Stimulated activated CD8-positive, alpha-beta memory T cell treated with anti-CD3 and anti-CD28 coated beads, Interleukin-7, amount 100 ng/mL, for 48 hours (primary cell): ENCODE measurements around the gene POLR2I.

ENCODE experiments used
- DNase-seq, 2 donors: peaks; one replicate each; pipeline ENCODE4 v3.0.0-alpha.2; 2020; ENCODE audit warnings: low read depth in 1 of 2; ENCODE audit errors: extremely low read depth in 1 of 2

POLR2I gene

GRCh38 chr19:36114721-36115452 lies at the start of gene POLR2I:
Gene POLR2I, minus strand, starts transcription at chr19:36114875. Its CDS starts 19 bp downstream, at chr19:36114856.
- peak; percentile 96 to 99 for DNase-seq

DNA sequence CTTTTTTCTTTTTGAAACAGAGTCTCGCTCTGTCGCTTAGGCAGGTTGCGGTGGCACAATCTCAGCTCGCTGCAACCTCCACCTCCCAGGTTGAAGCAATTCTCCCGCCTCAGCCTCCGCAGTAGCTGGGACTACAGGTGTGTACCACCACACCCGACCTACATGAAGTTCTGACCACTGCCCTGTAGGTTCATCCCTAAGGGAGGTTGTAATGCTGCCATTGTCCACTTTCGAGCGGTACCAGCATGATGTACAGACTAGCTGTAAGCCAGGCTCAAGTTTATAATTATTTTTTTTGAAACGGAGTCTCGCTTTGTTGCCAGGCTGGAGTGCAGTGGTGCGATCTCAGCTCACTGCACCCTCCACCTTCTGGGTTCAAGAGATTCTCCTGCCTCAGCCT lies 49.1 kb upstream of the POLR2I start:
- no peak for DNase-seq

DNA sequence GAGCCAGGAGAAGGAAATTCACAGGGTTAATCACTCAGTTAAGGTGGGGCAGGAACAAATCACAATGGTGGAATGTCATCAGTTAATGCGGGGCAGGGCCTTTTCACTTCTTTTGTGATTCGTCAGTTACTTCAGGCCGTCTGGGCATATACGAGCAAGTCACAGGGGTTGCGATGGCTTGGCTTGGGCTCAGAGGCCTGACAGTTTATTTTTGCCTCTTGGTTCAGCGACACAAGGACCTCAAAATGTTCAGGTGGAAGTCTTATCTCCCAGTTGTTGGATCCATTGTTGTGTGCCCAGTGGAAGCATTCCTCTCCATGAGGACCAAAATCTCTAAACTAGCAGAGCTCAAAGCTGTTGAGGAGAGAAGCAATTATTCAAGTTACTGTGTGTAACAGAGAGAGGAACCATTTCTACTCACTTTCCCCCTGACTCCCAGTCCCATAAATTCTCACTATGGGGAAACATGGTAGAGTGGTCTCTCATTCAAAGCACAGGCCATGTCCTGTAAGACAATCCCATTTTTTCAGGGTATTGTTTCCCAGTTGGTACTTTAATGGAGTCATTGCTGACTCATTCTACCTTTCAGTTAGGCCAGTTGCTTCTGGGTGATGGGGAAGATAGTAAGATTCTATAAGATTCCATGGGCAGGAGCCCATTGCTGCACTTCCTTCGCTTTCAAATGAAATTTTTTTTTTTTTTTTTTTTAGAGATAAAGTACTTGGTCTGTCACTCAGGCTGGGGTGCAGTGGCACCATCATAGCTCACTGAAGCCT lies 46.3 kb upstream of the POLR2I start:
- no peak for DNase-seq

GRCh38 chr19:36153126-36153525 lies 38.5 kb upstream of the POLR2I start:
- DNase-seq: no peak

DNA sequence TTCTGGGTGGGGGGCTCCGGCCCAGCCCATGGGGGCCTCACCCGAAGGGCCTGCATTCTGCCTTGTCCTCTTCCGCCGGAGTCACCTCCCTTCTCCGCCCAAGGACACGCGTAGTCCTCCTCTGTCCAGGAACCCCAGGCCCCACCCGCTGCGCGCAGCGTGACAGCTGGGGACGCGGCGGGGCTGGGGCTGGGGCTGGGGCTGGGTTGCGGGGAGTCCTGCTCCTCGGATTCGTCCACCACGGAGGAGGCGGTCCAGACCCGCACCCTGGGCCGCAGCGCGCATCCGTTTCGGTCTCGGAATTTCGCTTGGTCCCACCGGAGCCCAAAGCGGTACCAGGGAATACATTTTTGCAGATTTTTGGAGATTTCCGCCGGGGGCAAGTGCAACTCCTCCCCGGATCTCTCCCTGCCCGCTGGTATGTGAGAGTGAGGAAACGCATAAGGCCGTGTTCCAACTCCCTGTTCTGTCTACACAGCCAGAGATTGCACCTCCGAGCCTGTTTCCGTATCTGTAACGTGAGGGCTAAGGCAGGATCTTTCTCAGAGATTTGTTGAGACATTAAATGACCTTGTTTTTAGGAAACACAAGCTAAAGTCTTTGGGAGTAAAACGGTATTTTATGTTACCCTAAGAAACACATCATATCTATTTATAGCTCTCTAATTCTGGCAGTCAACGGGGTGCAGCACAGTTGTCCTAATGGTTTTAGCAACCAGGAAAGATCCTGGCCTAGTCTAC lies 37.8 kb upstream of the POLR2I start, which contains the start of gene COX7A1:
COX7A1 (minus strand) TSS at position 96 of the 740 bp plus-strand sequence; CDS start at position 56, 40 bp downstream.
- no peak for DNase-seq

- DNase-seq: no peak
Observed at GRCh38 chr19:36152019-36152351, 37.3 kb upstream of the POLR2I start.

DNA sequence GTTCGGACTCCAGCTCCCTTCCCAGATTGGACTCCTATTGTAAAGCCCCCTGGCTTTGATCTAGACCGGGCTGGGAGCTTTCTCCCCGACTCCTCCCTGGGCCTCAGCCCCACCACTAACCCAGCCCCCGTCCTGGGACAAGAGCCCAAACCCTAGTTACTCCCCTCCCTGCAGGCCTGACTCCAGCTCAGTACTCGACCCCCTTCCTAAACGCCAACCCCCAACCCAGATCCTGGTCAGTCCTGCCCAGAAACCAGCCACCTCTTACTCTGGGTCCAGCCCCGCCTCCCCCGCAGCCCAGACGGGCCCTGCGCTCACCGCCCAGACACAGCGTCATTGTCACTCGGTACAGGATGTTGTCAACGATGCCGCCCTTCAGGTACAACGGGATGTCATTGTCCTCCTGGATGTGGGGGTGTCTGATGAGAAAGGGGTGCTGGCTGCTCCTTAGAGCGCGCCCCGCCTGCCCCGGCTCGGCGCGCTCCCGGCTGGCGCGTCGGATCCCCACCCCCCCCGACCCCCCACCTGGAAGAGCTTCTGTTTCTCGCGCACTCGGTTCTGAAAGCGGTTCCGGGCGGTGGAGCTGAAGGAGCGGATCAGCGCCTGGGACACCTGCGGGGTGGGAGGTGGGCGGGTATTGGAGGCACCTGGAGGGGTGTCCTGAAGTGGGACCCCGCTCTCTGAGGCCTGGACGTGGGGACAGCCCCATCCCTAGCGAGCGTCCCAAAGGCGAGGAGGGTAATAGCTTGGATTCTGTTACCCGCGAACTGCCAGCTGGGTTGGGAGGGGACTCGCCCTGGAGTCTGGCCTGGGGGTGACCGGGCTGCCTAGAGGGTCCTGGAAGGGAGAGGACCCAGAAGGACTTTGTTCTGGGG lies 36.7 kb upstream of the POLR2I start:
- DNase-seq: no peak

DNA sequence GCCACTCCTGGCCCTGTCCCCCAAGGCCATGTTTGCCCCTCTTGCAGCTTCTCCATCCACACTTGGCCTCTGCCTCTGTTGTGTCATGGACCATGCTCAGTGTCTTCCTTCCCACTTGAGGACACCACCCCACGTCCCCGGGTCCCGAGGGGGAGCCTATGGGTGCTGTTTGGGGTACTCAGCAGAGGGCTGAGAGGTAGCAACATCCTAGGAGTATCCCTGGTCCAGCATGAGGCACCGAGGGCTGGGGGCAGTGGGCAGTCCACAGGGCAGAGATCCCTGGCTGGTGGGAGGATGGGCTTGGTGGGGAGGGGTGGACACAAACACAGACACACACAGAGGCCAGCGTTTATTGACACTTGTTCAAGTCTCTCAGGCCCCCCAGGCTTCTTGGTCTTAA lies 35.9 kb upstream of the POLR2I start:
- DNase-seq: no peak

DNA sequence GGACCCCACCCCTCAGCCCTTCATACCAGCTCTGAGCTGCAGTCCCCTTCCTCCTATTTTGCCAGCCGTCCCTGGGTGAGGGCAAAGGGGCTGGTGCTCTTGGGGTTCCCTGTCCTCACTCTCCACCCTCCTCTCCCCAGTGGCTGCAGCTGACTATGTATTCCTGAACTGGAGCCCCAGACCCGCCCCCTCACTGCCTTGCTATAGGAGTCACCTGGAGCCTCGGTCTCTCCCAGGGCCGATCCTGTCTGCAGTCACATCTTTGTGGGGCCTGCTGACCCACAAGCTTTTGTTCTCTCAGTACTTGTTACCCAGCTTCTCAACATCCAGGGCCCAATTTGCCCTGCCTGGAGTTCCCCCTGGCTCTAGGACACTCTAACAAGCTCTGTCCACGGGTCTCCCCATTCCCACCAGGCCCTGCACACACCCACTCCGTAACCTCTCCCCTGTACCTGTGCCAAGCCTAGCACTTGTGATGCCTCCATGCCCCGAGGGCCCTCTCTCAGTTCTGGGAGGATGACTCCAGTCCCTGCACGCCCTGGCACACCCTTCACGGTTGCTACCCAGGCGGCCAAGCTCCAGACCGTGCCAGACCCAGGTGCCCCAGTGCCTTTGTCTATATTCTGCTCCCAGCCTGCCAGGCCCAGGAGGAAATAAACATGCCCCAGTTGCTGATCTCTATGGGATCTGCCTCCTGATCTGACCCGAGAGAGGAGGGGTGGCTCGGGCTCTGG lies 35.2 kb upstream of the POLR2I start:
- no peak for DNase-seq

DNA sequence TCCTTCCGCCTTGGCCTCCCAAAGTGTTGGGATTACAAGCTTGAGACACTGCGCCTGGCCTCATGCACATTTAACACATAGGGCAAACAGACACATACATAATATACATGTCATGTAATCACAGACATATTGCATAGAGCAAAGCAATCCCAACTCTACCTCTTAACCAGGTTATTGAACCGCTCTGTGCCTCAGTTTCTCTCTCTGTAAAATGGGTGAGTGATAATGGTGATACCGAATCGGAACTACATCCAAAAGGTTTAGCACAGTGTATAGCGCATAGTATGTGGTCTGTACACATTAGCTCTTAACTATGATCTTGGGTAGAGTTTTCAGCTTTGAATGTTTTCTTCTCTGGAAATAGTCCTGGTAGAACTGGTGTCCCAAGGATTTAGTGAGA lies 29.9 kb upstream of the POLR2I start:
- no peak for DNase-seq

- no peak for DNase-seq
Observed at GRCh38 chr19:36142496-36142895, 27.8 kb upstream of the POLR2I start.

- DNase-seq: no peak
Observed at GRCh38 chr19:36142046-36142445, 27.4 kb upstream of the POLR2I start.

GRCh38 chr19:36141039-36141927 lies 26.6 kb upstream of the POLR2I start:
- DNase-seq: peak; percentile 72 to 74

DNA sequence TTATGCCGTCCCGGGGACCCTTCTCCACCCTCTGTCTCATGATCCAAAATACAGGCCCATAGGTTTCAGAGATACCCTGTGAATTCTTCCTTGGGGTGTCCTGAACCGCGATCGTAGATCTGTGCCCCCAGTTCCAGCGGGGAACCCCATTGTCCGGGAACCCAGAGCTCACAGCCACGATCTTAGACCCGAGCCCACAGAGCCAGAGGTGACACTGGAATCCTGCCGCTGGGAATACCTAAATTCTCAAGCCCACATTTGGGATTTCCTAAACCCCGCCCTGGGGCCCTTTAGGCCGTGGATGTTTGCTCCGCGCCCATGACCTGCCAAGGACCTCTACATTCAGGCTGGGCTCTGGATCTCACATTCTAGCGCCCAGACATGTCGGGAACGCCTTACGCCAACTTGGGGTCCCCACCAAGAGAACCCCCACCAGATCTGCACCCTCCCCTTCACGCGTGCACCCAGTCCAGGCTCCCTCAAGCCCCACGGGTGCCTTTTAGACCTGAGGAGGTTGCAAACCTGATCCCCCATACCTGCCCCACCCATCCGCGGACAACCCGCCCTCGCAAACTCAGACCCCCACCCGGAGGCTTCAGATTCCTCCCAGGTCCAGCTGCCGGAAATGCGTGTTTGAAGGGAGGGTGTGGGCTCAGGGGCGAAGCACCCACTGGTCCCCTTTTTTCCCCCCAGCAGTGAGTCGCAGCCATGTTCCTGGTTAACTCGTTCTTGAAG lies 25.8 kb upstream of the POLR2I start:
- DNase-seq: no peak

- peak; percentile 94 to 95 for DNase-seq
Observed at GRCh38 chr19:36139473-36140303, 25.0 kb upstream of the POLR2I start, which contains the start of gene CAPNS1. Gene CAPNS1, plus strand, starts transcription at chr19:36140066. Its CDS starts 946 bp downstream, at chr19:36141012.

GRCh38 chr19:36139120-36139472 lies 24.4 kb upstream of the POLR2I start:
- no peak for DNase-seq

DNA sequence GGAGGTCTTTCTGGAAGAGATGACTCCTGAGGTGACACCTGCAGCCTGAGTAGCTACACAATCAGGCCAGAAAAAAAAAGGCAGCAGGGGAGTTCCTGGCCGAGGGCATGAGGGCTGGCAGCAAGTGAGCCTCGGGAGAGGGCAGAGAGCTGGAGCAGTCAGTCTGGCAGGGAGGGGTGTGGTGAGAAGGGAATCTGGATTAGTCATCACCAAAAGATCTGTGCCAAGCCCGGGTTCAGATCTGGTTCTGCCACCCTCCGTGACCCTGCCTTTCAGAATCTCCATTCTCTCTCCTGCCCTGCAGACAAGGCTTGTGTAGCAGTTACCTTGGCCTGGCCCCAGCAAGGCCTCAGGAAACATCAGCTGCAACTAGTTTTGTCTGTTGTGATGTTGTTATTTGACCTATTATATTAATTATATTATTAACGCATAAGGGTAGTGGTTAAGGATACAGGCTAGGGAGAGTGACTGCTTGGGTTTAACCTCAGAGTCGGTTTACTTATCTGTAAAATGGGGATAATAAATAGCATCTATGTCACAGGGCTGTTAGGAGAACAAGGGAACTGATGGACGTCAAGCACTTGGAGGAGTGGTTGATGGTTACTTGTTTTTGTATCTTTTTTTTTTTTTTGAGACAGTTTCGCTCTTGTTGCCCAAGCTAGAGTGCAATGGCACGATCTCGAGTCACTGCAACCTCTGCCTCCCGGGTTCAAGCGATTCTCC lies 22.4 kb upstream of the POLR2I start:
- DNase-seq: no peak
